Muscle layer of colon (tissue), 2 donors: ENCODE results near the gene CENPW.

Source experiments
- H3K27ac ChIP-seq: one replicate; pipeline ENCODE4 v1.7.0; 2013; ENCODE audit warnings: low read depth, mild to moderate bottlenecking, low read length, moderate library complexity
- H3K27me3 ChIP-seq, 2 donors: one replicate each; pipeline ENCODE4 v1.7.0; 2013; ENCODE audit warnings: low read length in 2 of 2, mild to moderate bottlenecking in 2 of 2; ENCODE audit not compliant: insufficient read depth in 2 of 2, control insufficient read depth in 1 of 2
- H3K36me3 ChIP-seq: one replicate; pipeline ENCODE4 v1.7.0; 2013; ENCODE audit warnings: mild to moderate bottlenecking, low read length; ENCODE audit not compliant: insufficient read depth
- H3K4me1 ChIP-seq: one replicate; pipeline ENCODE4 v1.7.0; 2013; ENCODE audit warnings: mild to moderate bottlenecking, low read length; ENCODE audit not compliant: insufficient read depth
- H3K4me3 ChIP-seq, 2 donors: one replicate each; pipeline ENCODE4 v1.7.0; 2013; ENCODE audit warnings: low read length in 2 of 2, low read depth in 1 of 2, mild to moderate bottlenecking in 1 of 2, moderate library complexity in 1 of 2
- H3K9ac ChIP-seq: one replicate; pipeline ENCODE4 v1.7.0; 2013; ENCODE audit warnings: low read length
- H3K9me3 ChIP-seq: one replicate; pipeline ENCODE4 v1.7.0; 2013; ENCODE audit warnings: mild to moderate bottlenecking, low read length
- donor health status: abdominal sarcoma.
- donor health status: Adenocarcinoma of cecum.

CENPW gene

DNA sequence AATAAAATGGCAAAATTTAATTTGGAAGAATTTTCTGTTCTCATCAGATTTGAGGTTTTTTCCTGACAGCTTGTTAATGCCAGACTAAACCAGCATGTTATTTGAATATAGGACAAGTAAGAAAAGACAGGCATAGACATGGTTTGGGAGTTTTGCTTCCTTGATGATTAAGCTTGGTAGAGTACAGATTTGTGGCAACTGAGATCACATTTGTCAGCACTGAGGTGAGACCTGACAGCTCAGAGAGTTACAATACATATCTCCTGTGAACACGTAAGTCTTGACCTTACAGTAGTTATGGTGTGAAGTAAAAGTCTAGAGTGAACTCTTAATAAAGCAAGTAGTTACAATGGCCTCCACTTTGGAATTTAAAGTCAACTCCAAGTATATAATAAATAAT is 34.5 kb downstream of the CENPW start:
- no peaks in the 10 kb centered on the region for H3K27me3 ChIP-seq
- no peak overlapping the region for H3K27ac ChIP-seq
- no peak overlapping the region for H3K9ac ChIP-seq
- H3K4me1 ChIP-seq: peaks cover 22% of the 10 kb centered on the region
- H3K36me3 ChIP-seq: no peaks in the 10 kb centered on the region
- no peak overlapping the region for H3K4me3 ChIP-seq
- no peaks in the 10 kb centered on the region for H3K9me3 ChIP-seq

DNA sequence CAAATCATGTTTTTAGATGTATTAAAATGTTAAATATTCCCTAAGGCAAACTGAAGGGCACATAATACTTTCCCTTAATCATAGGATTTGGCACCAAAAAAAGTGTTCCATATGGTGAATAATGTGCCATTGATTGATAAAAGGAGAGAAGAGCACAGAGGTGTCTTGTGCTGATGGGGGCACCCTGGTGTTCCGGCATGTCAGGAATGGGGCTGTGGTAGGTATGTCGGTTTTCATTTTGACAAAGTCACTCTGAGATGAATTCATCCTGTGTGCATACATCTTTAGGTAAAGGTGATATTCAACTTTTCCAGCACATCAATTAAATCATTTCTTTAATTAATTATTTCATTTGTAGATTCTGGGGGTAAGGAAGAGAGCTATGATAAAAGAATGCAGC is 36.8 kb downstream of the CENPW start:
- peaks cover 32% of the 10 kb centered on the region for H3K4me1 ChIP-seq
- no peak overlapping the region for H3K4me3 ChIP-seq
- no peaks in the 10 kb centered on the region for H3K9me3 ChIP-seq
- no peak overlapping the region for H3K9ac ChIP-seq
- H3K27ac ChIP-seq: no peak overlapping the region
- H3K36me3 ChIP-seq: no peaks in the 10 kb centered on the region
- H3K27me3 ChIP-seq: no peaks in the 10 kb centered on the region

DNA sequence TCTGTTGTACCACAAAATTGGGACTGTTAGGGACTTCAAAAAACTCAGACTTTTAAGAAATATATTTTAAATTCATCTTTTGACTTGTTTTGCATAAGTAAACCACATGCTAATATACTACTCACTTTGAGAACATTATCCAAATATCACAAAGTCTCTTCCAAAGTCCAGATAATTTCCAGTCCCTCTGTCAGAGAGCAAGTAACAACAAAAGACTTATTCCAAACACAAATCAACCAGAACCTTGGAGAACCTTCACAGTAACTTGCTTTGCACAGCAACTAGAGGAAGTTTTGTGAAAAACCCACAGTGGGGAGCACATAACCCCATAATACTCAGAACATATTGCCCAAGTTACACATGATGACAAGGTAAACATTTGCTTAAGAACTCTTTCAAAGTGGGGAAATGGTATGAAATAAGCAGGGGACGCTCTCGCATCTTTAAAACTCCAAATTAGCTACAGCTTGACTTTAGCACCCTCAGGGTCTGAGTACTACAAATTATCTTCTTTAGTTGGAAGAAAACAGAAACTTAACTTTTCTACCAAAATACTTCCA is 37.8 kb downstream of the CENPW start:
- Histone ChIP-seq H3K9ac (no peak overlapping the region), H3K27me3 (no peaks in the 10 kb centered on the region), H3K4me1 (peaks cover 32% of the 10 kb centered on the region), H3K4me3 (no peak overlapping the region), H3K36me3 (no peaks in the 10 kb centered on the region), H3K9me3 (no peaks in the 10 kb centered on the region), H3K27ac (no peak overlapping the region)

DNA sequence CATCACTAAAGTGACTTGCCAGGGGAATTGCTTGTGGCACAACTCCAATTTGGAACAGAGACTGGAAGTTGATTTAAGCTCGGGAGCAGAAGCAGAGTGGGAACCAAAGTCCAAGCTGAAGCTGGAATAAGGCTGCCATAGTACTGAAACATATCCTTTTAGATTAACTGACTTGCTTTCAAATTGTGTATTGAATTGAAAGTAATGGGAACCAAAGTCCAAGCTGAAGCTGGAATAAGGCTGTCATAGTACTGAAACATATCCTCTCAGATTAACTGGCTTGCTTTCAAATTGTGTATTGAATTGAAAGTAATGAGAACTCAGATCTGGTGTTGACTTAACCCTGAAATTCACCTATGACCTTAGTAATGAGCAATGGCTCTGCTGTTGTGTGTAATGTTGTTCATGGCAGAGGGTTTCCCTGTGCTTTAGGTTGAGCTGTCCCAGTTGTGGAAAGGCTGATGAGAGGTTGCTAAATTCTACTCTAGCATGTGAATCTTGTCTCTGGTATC is 40.2 kb downstream of the CENPW start:
- Histone ChIP-seq H3K4me1 (peaks cover 32% of the 10 kb centered on the region), H3K4me3 (no peak overlapping the region), H3K9ac (no peak overlapping the region), H3K9me3 (no peaks in the 10 kb centered on the region), H3K27me3 (no peaks in the 10 kb centered on the region), H3K27ac (no peak overlapping the region), H3K36me3 (no peaks in the 10 kb centered on the region)

DNA sequence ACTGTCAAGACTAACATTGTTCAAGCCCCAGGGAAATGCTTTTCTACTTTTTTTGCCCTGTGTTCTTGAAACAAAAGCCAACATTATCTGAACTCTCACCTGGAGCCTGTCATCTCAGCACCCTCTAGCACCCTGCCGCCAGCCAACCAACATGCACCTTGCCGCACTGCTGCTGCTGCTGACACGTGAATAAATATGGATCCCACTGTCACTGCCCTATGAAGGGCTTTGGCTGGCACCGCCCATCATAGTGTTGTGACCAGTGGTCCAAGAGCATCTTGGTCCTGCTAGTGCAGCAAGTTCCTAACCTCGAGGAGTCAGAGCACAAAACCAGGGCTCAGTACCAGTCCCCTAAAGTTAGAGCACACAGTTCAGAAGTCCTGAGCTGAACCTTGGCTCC is 41.6 kb downstream of the CENPW start:
- Histone ChIP-seq H3K27ac (no peak overlapping the region), H3K4me1 (peaks cover 30% of the 10 kb centered on the region), H3K9me3 (no peaks in the 10 kb centered on the region), H3K27me3 (no peaks in the 10 kb centered on the region), H3K9ac (no peak overlapping the region), H3K36me3 (no peaks in the 10 kb centered on the region), H3K4me3 (no peak overlapping the region)

DNA sequence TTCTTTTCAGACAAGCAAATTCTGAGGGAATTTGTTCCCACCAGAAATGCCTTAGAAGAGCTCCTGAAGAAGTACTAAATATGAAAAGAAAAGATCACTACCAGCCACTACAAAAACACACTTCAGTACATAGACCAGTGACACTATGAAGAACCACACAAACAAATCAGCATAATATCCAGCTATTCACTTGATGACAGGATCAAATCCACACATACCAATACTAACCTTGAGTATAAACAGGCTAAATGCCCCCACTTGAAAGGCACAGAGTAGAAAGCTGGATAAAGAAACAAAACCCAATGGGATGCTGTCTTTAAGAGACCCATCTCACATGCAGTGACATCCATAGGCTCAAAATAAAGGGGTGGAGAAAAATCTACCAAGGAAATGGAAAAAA is 43.3 kb downstream of the CENPW start:
- H3K36me3 ChIP-seq: no peaks in the 10 kb centered on the region
- no peak overlapping the region for H3K27ac ChIP-seq
- H3K9me3 ChIP-seq: no peaks in the 10 kb centered on the region
- H3K4me1 ChIP-seq: peaks cover 18% of the 10 kb centered on the region
- H3K9ac ChIP-seq: no peak overlapping the region
- H3K4me3 ChIP-seq: no peak overlapping the region
- no peaks in the 10 kb centered on the region for H3K27me3 ChIP-seq

DNA sequence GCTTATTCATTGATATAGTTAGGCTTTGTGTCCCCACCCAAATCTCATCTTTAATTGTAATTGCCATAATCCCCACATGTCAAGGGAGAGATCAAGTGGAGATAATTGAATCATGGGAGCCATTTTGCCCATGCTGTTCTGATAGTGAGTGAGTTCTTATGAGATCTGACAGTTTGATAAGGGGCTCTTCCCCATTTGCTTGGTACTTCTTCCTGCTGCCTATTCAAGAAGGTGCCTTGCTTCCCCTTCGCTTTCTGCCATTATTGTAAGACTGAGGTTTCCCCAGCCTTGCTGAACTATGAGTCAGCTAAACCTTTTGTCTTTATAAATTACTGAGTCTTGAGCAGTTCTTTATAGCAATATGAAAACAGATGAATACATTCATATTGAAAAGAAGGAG is 45.6 kb downstream of the CENPW start:
- H3K9me3 ChIP-seq: no peaks in the 10 kb centered on the region
- H3K27me3 ChIP-seq: no peaks in the 10 kb centered on the region
- no peaks in the 10 kb centered on the region for H3K4me1 ChIP-seq
- H3K27ac ChIP-seq: no peak overlapping the region
- no peak overlapping the region for H3K9ac ChIP-seq
- no peaks in the 10 kb centered on the region for H3K36me3 ChIP-seq
- no peak overlapping the region for H3K4me3 ChIP-seq

DNA sequence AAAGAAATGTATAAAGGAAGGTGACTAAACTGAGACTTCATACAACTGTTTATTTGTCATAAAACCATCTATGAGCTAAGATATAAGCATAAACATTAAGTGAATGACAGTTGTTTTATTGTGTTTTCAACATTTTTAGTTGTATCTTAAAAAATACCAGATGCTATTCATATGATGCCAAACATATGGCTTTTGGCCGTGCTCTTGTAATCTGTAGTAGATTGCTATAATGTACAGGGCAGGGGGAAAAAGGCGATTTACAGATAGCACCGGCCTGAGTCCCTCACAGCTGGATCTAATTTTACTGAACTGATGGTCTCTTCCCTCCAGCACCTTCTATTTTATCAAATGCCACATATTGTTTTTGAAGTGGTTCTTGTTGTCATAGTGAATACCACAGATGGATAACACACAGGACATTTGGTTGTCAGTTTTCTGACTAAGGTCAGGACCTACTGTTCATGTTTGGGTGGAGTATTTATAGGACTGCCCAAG is 48.2 kb downstream of the CENPW start:
- no peaks in the 10 kb centered on the region for H3K9me3 ChIP-seq
- H3K9ac ChIP-seq: no peak overlapping the region
- no peak overlapping the region for H3K27ac ChIP-seq
- H3K27me3 ChIP-seq: no peaks in the 10 kb centered on the region
- no peak overlapping the region for H3K4me3 ChIP-seq
- no peaks in the 10 kb centered on the region for H3K36me3 ChIP-seq
- H3K4me1 ChIP-seq: no peaks in the 10 kb centered on the region

DNA sequence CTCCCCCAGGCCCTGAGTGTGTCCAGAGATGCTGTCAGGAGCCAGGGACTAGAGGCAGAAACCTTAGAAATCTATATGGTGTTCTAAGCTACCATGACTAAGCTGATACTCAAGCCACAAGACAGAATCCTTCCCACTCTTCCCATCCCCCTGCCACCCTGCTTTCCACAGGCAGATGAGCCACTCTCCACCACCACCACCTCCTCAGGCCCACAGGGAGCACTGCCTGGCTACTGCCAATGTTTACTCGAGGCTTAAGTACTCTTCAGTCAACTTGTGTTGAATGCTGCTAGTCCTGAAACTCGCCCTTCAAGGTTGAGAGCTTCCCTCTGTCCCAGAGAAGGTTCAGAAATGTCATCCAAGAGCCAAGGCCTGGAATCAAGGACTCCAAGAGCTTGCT is 56.2 kb downstream of the CENPW start:
- Histone ChIP-seq H3K27me3 (no peaks in the 10 kb centered on the region), H3K36me3 (no peaks in the 10 kb centered on the region)

More for the DNA sequence above, 56.2 kb downstream of the CENPW start:
- no peak overlapping the region for H3K27ac ChIP-seq
- no peaks in the 10 kb centered on the region for H3K4me1 ChIP-seq
- no peak overlapping the region for H3K9ac ChIP-seq
- no peak overlapping the region for H3K4me3 ChIP-seq
- H3K9me3 ChIP-seq: no peaks in the 10 kb centered on the region
